ENCODE results near the gene PLAAT2.

The PLAAT2 gene

DNA sequence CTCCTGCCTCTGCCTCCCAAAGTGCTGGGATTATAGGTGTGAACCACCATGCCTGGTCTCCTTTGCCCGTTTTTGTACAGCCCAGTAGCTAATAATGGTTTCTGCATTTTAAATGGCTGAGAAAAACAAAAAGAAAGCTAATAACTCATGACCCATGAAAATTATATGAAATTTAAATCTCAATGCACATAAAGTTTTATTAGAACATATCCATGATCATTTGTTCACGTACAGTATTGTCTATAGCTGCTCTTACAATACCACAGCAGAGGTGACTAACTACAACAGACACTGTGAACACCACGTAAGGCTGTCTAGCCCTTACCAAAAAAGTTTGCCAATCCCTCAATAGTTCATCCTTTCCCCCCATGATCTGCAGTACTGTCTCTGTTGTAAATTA lies 6.4 kb upstream of the PLAAT2 start:
- Histone ChIP-seq H3K4me1 (ENCODE audit: insufficient read depth, low read length) (peaks cover 10% of the 10 kb centered on the region), H3K27me3 (ENCODE audit: insufficient read depth, low read length, poor library complexity) (no peaks in the 10 kb centered on the region), H4K20me1 (ENCODE audit: insufficient read depth, low read length) (no peaks in the 10 kb centered on the region), H3K27ac (ENCODE audit: low read length) (no peak overlapping the region), H3K9me3 (ENCODE audit: insufficient read depth, low read length, severe bottlenecking) (no peaks in the 10 kb centered on the region), H3K9ac (ENCODE audit: low read depth, low read length) (no peak overlapping the region), H2AFZ (ENCODE audit: low read depth, low read length) (no peak overlapping the region), H3K79me2 (ENCODE audit: insufficient read depth, low read length) (no peaks in the 10 kb centered on the region), H3K4me3 (ENCODE audit: low read depth in 1 of 2, low read length in 2 of 2) (no peak overlapping the region), H3K4me2 (ENCODE audit: insufficient read depth, low read length) (no peak overlapping the region), H3K36me3 (ENCODE audit: insufficient read depth, low read length) (no peaks in the 10 kb centered on the region)
- TF ChIP-seq, protein P1, sequence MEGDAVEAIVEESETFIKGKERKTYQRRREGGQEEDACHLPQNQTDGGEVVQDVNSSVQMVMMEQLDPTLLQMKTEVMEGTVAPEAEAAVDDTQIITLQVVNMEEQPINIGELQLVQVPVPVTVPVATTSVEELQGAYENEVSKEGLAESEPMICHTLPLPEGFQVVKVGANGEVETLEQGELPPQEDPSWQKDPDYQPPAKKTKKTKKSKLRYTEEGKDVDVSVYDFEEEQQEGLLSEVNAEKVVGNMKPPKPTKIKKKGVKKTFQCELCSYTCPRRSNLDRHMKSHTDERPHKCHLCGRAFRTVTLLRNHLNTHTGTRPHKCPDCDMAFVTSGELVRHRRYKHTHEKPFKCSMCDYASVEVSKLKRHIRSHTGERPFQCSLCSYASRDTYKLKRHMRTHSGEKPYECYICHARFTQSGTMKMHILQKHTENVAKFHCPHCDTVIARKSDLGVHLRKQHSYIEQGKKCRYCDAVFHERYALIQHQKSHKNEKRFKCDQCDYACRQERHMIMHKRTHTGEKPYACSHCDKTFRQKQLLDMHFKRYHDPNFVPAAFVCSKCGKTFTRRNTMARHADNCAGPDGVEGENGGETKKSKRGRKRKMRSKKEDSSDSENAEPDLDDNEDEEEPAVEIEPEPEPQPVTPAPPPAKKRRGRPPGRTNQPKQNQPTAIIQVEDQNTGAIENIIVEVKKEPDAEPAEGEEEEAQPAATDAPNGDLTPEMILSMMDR (IDR thresholded peaks at IDR 0.05; ENCODE audit: borderline replicate concordance, extremely low read depth, low read length, poor library complexity, severe bottlenecking), result no peak
- TF ChIP-seq EZH2 (IDR thresholded peaks at IDR 0.05; ENCODE audit: borderline replicate concordance, low read depth, low read length, severe bottlenecking), result no peak
- DNase-seq, result no peak
- ATAC-seq (ENCODE audit: insufficient read depth, low read depth), result no peak

DNA sequence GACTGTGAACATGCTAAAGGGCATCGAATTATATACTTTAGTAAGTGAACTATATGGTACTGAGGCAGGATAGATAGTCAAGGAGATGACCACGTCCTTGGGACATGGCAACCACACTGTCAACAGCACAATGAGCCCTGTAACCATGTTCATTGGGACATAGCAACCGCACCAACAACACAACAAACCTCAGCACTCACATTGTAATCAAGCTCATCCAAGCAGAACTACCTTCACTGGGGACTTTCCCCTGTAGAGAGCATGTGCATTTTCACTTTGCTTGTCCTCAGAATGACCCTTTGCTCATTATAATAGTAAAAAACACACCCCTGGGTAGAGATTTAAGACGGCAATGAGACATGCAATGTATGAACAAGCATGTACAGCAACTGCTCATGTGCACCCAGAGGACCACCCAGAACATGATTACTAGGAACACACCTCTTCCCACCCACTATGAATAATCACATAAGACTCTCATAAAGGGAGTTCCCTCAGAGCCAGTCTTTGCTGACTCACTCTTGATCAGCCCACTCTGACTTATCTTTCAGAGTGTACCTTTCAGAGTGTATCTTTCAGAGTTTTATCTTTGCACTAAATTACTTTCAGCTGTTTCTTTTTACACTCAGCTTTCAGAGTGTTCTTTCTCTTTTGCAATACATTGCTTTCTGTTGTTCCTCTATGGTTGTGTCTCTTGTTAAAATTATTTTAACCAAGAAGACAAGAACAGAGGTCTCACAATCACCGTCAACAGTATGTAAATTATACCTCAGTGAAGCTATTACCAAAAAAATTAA lies 4.1 kb upstream of the PLAAT2 start:
- ATAC-seq (ENCODE audit: insufficient read depth, low read depth) (peak; percentile 56; the same call in 2 of the 3 replicates), DNase-seq (no peak)
- Histone ChIP-seq H3K9me3 (ENCODE audit: insufficient read depth, low read length, severe bottlenecking) (no peaks in the 10 kb centered on the region), H3K4me2 (ENCODE audit: insufficient read depth, low read length) (no peak overlapping the region), H3K36me3 (ENCODE audit: insufficient read depth, low read length) (no peaks in the 10 kb centered on the region), H3K4me1 (ENCODE audit: insufficient read depth, low read length) (no peaks in the 10 kb centered on the region), H3K4me3 (ENCODE audit: low read depth in 1 of 2, low read length in 2 of 2) (no peak overlapping the region), H2AFZ (ENCODE audit: low read depth, low read length) (no peak overlapping the region), H3K27me3 (ENCODE audit: insufficient read depth, low read length, poor library complexity) (no peaks in the 10 kb centered on the region), H3K9ac (ENCODE audit: low read depth, low read length) (no peak overlapping the region), H3K79me2 (ENCODE audit: insufficient read depth, low read length) (no peaks in the 10 kb centered on the region), H3K27ac (ENCODE audit: low read length) (no peak overlapping the region), H4K20me1 (ENCODE audit: insufficient read depth, low read length) (no peaks in the 10 kb centered on the region)
- TF ChIP-seq, protein P1 (IDR thresholded peaks at IDR 0.05; ENCODE audit: borderline replicate concordance, extremely low read depth, low read length, poor library complexity, severe bottlenecking), result no peak
- no peak for TF ChIP-seq EZH2 (IDR thresholded peaks at IDR 0.05; ENCODE audit: borderline replicate concordance, low read depth, low read length, severe bottlenecking)

DNA sequence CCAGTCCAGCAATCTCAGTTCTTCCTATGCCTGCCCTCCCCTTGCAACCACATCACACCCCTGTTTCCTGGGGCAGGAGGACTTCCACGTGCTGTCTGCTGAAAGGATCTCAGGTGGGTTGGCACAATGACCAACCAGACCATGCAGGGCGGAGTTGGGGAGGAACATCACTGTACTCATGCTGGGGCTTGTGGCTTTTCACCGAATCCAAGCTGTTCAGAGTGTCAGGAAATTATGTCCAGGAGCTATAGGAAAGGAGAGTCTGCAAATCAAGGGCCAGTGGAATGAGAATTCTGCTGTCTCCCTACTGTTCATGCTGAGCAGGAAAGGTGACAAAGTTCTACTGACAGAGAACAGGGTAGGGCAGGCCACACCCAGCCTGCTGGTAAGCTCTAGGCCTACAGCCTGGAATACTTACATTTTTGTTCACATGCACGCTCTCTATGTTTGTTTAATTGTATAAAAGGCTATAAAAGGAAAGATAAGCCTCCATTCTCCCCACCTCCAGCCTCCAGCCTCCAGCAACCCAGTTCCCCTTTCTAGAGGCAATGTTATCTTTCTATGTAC lies 1.7 kb upstream of the PLAAT2 start:
- Histone ChIP-seq H3K4me3 (ENCODE audit: low read depth in 1 of 2, low read length in 2 of 2) (no peak overlapping the region), H3K4me2 (ENCODE audit: insufficient read depth, low read length) (no peak overlapping the region), H3K27me3 (ENCODE audit: insufficient read depth, low read length, poor library complexity) (no peaks in the 10 kb centered on the region), H4K20me1 (ENCODE audit: insufficient read depth, low read length) (no peaks in the 10 kb centered on the region), H3K9me3 (ENCODE audit: insufficient read depth, low read length, severe bottlenecking) (no peaks in the 10 kb centered on the region), H2AFZ (ENCODE audit: low read depth, low read length) (no peak overlapping the region), H3K9ac (ENCODE audit: low read depth, low read length) (no peak overlapping the region), H3K27ac (ENCODE audit: low read length) (no peak overlapping the region), H3K79me2 (ENCODE audit: insufficient read depth, low read length) (no peaks in the 10 kb centered on the region), H3K4me1 (ENCODE audit: insufficient read depth, low read length) (peaks cover 18% of the 10 kb centered on the region), H3K36me3 (ENCODE audit: insufficient read depth, low read length) (no peaks in the 10 kb centered on the region)
- no peak for DNase-seq
- ATAC-seq (ENCODE audit: insufficient read depth, low read depth), result no peak
- TF ChIP-seq EZH2 (IDR thresholded peaks at IDR 0.05; ENCODE audit: borderline replicate concordance, low read depth, low read length, severe bottlenecking), result no peak
- TF ChIP-seq, protein P1 (IDR thresholded peaks at IDR 0.05; ENCODE audit: borderline replicate concordance, extremely low read depth, low read length, poor library complexity, severe bottlenecking), result no peak

Measured in DND-41 (cell line).